Esophagus squamous epithelium (tissue), 4 donors: Measurements from ENCODE around the gene HIPK1.

ENCODE experiments used
- CTCF ChIP-seq, 6 experiments: fragments of 450-650 bp in 4 of 6; fragments of 200-600 bp in 2 of 6; sonication (generic) in 2 of 6; IDR thresholded peaks; one replicate each; pipeline ENCODE4 v1.5.1; 2016 to 2019; ENCODE audit warnings: antibody characterized with exemption in 6 of 6, mild to moderate bottlenecking in 4 of 6, moderate library complexity in 4 of 6
- POLR2A ChIP-seq, 4 donors: fragments of 450-650 bp; IDR thresholded peaks; one replicate each; pipeline ENCODE4 v1.6.1; 2017; ENCODE audit warnings: antibody characterized with exemption in 4 of 4, mild to moderate bottlenecking in 4 of 4, moderate library complexity in 3 of 4

- TF ChIP-seq CTCF (IDR thresholded peaks at IDR 0.05) (no peak), POLR2A (IDR thresholded peaks at IDR 0.05) (peak in 1 of 4 donors; percentile 18)
Observed at GRCh38 chr1:113981962-113982931, 53.1 kb downstream of the HIPK1 start.
